GM12891 (cell line): ENCODE measurements around the gene PLCH2.

ENCODE experiments used
- PAX5 ChIP-seq: IDR thresholded peaks from 2 replicates; pipeline ENCODE4 v1.6.1; 2011; ENCODE audit warnings: low read length, moderate library complexity, mild to moderate bottlenecking; ENCODE audit not compliant: insufficient read depth, severe bottlenecking
- POLR2A ChIP-seq: IDR thresholded peaks from 2 replicates; pipeline ENCODE4 v1.6.1; 2011; ENCODE audit warnings: low read depth, low read length, control low read depth
- POLR2AphosphoS5 ChIP-seq: IDR thresholded peaks from 2 replicates; pipeline ENCODE4 v1.6.1; 2011; ENCODE audit warnings: low read depth, low read length, control low read depth
- SPI1 ChIP-seq: IDR thresholded peaks from 2 replicates; pipeline ENCODE4 v1.6.1; 2011; ENCODE audit warnings: low read depth, low read length, control low read depth
- TAF1 ChIP-seq: IDR thresholded peaks from 2 replicates; pipeline ENCODE4 v1.6.1; 2011; ENCODE audit warnings: low read depth, low read length, control low read depth

DNA sequence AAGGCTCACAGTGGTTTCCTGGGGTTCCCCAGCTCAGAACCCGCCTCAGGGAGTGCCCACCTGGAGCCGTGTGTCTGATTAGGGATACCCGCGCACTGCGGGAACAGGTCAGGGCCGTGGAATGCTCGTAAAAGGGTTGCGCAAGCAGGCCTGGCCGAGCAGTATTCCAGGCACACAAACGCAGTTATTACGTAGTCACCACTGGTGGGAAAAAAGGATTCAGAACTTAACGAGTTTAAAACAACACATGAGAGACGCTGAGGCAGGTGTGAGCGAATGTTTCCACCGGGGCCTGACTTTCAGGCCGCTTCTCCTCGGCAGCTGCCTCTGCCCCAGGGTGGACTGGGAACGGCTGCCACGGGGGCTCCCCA is 18.2 kb downstream of the PLCH2 start:
- no peak for TF ChIP-seq POLR2AphosphoS5
- no peak for TF ChIP-seq POLR2A
- TF ChIP-seq SPI1 = no peak
- no peak for TF ChIP-seq PAX5
- no peak for TF ChIP-seq TAF1
